A673 (cell line): Measurements from ENCODE around the gene ACE2.

Experiments used
- CTCF ChIP-seq: fragments of 300-800, 200-600 bp; sonication (generic); conservative IDR thresholded peaks from 2 replicates; pipeline ENCODE4 v1.5.1; 2017; ENCODE audit warnings: low read depth, mild to moderate bottlenecking, antibody characterized with exemption, low read length, moderate library complexity, mixed read lengths
- EZH2 ChIP-seq: fragments of 200-600 bp; sonication (generic); IDR thresholded peaks from 2 replicates; pipeline ENCODE4 v1.6.1; 2017; ENCODE audit warnings: borderline replicate concordance, low read depth, mild to moderate bottlenecking, mixed read lengths, antibody characterized with exemption, low read length; ENCODE audit not compliant: poor library complexity, severe bottlenecking

GRCh38 chrX:15602761-15603160 lies 2.0 kb upstream of the ACE2 start:
- TF ChIP-seq CTCF (no peak), EZH2 (no peak)
